HG03432 (cell line): ENCODE data around the gene ADM5.

Source experiments
- ATAC-seq: cut with Tn5 transposase; IDR thresholded peaks from one replicate; pipeline ENCODE4 v1.9.1; 2021; ENCODE audit warnings: mild to moderate bottlenecking, moderate library complexity; ENCODE audit not compliant: unreplicated experiment

The ADM5 gene

GRCh38 chr19:49679771-49680413 is 9.5 kb upstream of the ADM5 start:
- no peak for ATAC-seq

- ATAC-seq, result no peak
Observed at GRCh38 chr19:49680421-49681351, 8.7 kb upstream of the ADM5 start.

GRCh38 chr19:49681830-49682229 is 7.6 kb upstream of the ADM5 start:
- no peak for ATAC-seq

GRCh38 chr19:49682274-49682673 is 7.1 kb upstream of the ADM5 start:
- ATAC-seq, result no peak

GRCh38 chr19:49683814-49684250 is 5.6 kb upstream of the ADM5 start:
- no peak for ATAC-seq

- ATAC-seq, result no peak
Observed at GRCh38 chr19:49684251-49684982, 5.0 kb upstream of the ADM5 start.

- ATAC-seq, result no peak
Observed at GRCh38 chr19:49684983-49685553, 4.3 kb upstream of the ADM5 start.

GRCh38 chr19:49685845-49686332 is 3.5 kb upstream of the ADM5 start:
- ATAC-seq, result no peak

- no peak for ATAC-seq
Observed at GRCh38 chr19:49686503-49687088, 2.8 kb upstream of the ADM5 start.

- ATAC-seq, result no peak
Observed at GRCh38 chr19:49687150-49687549, 2.2 kb upstream of the ADM5 start.

GRCh38 chr19:49687566-49688316 is 1.7 kb upstream of the ADM5 start:
- no peak for ATAC-seq

- ATAC-seq, result no peak
Observed at GRCh38 chr19:49688531-49689132, 762 bp upstream of the ADM5 start.

- ATAC-seq, result no peak
Observed at GRCh38 chr19:49690079-49690655, 773 bp downstream of the ADM5 start.

GRCh38 chr19:49690656-49691242 is 1.4 kb downstream of the ADM5 start, which contains the start of gene CPT1C:
Gene CPT1C, plus strand, starts transcription at chr19:49691116. Its CDS starts 1,137 bp downstream, at chr19:49692253.
- ATAC-seq, result no peak

- ATAC-seq, result no peak
Observed at GRCh38 chr19:49691243-49692146, 2.1 kb downstream of the ADM5 start.

- no peak for ATAC-seq
Observed at GRCh38 chr19:49692147-49692506, 2.7 kb downstream of the ADM5 start.

GRCh38 chr19:49696115-49696514 is 6.7 kb downstream of the ADM5 start:
- ATAC-seq, result no peak

GRCh38 chr19:49696865-49697264 is 7.5 kb downstream of the ADM5 start:
- ATAC-seq, result no peak
